ENCODE results near the gene SMARCD2.
A peak's percentile ranks its signal among the peaks of the same experiment; 100 is the strongest.
"Not testable (repeated sequence)": the region's sequence is repeated elsewhere in the genome, so short reads cannot be mapped to it uniquely, and the experiment has no call there.

SMARCD2 gene

DNA sequence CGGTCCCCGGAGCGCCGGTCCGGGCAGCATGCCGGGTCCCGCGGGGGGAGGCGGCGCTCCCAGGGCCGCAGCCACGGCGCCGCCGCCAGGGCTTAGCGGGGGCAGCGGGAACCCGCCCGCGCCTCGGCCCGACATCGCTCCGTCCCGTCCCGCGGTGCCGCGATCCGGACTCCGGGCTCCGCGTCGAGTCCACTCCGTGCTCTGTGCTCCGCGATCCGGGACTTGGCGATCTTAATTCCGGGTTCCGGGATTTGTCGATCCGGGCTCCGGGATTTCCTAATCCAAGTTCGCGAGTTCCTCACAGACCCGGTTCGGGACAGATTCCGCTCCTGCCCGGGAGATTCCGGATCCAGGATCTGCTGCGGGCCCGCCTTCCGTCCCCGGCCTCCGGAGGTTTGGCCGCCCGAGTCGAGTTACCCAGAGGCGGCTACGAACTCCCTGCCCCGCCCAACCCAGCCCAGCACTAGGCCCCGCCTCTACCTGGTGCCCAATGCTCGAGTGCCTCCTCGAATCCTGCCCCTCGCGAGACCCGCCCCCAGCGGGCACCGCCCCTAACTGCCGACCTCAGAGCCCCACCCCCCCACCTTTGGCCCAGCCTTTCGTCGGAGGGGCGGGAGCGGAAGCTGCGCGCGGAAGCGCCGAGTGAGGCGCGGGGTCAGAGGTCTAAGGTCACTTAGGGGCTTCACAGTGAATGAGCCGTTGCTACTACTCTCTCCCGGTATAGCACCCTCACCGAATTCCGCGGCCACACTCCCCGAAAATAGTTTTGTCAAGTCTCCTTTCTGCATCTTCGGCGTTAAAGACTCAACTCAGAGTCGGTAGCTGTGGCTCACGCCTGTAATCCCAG lies at the start of gene SMARCD2:
Gene SMARCD2 (minus strand): TSS at position 146 of the 847 bp plus-strand sequence. CDS start 11 bp downstream, at position 135.
- DNase-seq = peak; percentile 99 to 100 (median 99)

DNA sequence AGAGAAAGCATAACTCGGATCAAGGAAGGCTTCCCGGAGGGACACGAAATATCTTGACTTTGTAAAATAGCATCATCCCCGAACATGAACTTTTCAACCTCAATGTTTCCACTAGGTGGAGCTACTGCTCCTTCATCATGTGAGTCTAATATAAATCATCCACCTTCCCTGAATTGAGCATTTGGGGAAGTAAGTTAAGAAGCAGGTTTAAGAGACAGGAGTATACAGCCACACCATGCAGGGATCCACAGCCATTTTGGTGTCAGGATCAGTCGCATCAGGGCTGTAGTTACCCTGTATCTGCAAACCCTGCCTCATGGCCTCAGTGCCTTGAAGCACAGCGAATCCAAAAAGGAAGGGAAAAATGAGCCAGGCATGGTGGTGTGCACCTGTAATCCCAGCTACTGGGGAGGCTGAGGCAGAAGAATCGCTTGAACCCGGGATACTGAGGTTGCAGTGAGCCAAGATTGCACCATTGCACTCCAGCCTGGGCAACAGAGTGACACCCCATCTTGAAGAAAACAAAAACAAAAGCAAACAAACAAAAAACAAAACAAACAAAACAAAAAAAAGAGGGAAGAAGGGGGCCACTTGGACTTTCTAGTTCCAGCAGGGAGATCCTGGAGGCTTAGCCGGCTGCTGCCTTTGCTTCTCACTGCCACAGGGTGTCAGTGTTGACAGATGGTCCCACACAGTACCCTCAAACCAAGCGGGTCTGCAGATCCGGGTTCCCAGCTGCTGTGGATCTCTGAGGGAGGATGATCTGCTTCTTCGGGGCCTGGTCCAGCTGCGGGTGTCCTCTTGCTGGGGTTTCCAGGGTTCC lies 46.8 kb upstream of the SMARCD2 start:
- DNase-seq = peak; percentile 42 to 54 (median 49)

DNA sequence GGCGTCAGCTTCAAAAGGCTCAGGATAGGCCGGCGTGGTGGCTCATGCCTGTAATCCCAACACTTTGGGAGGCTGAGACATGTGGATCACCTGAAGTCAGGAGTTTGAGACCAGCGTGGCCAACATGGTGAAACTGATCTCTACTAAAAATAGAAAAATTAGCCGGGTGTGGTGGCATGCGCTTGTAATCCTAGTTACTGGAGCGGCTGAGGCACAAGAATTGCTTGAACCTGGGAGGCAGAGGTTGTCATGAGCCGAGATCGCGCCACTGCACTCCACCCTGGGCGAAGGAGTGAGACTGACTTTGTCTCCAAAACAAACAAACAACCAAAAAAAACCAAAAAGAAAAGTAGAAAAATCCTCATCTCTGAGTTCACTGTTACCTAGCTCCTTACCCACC lies 42.6 kb upstream of the SMARCD2 start:
- not testable (repeated sequence) for DNase-seq

DNA sequence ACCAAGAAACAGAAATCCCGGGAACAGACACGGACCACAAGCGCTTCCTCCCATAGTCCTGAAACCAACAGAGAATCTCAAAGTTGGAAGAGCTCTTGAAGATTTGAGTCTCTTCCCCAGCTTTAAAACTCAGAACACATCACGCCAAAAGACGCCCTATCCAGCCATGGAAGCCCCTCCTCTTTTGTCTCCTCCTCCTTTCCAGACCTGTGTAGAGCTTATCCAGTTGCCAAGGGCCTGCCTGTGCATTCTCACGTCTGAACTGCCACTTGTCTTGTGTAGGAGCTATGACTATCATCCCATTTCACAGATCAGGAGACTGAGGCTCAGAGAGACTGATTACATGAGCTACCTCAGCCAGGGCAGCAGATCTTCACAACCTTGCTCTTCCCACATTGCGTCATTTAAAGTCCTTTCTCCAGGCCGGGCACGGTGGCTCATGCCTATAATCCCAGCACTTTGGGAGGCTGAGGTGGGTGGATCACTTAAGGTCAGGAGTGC lies 40.2 kb upstream of the SMARCD2 start:
- not testable (repeated sequence) for DNase-seq

DNA sequence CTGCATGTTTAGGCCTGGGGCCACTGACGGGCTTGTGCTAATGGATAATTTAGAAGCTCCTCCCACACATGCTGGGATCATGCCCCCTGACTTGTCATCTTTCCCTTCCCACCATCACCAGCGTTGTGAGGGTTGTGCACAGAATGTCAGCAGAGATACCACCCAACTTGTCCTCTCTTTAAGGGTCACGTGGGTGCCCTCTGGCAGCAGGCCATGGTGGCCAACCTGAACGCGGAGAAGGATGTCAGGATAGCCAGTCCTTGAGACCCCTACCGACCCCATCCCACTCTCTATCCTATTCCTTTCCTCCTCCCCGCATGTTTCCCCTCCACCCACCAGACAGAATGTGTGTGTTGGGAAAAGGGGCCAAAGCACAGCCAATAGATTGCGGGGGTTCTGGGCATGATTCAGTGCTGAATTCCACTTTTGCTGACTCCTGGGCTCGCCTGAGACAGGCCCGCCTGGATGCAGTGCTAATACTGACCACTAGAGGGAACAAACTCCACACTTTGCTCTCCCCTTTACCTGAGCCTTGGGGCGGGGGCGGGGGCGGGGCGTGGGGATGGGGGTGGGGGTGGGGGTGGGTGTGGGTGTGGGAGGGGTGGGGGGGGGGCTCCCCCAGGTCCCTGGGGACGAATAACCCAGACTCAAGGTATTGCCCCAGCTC lies 39.6 kb upstream of the SMARCD2 start, which contains the start of gene GH2:
Gene GH2 (minus strand): TSS at position 10 of the 667 bp plus-strand sequence. CDS start 143 bp downstream, outside the sequence.
- DNase-seq = peak; percentile 62 to 71 (median 69)

DNA sequence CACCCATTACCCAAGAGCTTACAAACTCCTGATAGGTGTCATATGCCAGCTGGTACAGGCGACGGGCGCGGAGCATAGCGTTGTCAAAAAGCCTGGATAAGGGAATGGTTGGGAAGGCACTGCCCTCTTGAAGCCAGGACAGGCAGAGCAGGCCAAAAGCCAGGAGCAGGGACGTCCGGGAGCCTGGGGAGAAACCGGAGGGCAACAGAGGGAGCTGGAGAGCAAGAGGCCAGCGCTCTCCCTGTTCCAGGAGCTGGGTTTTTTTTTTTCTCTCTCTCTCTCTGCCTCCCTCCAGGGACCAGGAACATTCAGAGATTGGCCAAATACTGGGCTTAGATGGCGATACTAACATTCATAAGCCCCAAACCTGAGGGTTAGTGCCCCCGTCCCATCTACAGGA lies 38.9 kb upstream of the SMARCD2 start:
- DNase-seq = not testable (repeated sequence)

DNA sequence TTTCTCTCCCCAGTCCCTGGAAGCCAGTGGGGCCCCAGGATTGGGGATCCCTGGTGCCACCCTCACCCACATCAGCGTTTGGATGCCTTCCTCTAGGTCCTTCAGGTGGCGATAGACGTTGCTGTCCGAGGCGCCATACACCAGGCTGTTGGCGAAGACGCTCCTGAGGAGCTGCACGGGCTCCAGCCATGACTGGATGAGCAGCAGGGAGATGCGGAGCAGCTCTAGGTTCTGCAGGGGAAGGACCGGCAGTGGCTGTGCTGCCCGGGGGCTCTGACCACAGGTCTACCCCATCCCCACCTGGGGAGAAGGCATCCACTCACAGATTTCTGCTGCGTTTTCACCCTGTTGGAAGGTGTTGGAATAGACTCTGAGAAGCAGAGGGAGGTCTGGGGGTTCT lies 38.2 kb upstream of the SMARCD2 start:
- no peak for DNase-seq

DNA sequence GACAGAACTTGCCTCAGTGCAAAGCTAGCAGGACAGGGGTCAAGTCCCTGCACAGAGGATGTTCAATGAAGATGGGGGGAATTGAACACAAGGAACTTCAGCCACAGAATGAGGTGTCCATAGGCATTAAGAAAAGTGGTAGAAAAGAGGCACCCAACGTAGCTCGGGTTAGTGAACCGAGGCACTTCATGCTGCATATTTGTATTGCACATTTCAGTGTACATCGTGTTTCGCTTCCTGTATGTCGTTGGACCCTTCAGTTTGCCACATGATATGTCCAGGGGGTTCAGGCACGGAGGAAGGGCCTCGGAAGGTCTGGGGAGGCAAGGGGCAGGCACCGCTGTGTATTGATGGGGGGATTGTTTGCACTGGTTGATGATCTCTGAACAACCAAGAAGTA lies 35.9 kb upstream of the SMARCD2 start:
- not testable (repeated sequence) for DNase-seq

DNA sequence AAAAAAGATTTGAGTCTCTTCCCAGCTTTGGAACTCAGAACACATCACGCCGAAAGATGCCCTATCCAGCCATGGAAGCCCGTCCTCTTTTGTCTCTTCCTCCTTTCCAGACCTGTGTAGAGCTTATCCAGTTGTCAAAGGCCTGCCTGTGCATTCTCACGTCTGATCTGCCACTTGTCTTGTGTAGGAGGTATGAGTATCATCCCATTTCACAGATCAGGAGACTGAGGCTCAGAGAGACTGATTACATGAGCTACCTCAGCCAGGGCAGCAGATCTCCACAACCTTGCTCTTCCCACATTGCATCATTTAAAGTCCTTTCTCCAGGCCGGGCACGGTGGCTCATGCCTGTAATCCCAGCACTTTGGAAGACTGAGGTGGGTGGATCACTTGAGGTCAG lies 32.2 kb upstream of the SMARCD2 start:
- not testable (repeated sequence) for DNase-seq

DNA sequence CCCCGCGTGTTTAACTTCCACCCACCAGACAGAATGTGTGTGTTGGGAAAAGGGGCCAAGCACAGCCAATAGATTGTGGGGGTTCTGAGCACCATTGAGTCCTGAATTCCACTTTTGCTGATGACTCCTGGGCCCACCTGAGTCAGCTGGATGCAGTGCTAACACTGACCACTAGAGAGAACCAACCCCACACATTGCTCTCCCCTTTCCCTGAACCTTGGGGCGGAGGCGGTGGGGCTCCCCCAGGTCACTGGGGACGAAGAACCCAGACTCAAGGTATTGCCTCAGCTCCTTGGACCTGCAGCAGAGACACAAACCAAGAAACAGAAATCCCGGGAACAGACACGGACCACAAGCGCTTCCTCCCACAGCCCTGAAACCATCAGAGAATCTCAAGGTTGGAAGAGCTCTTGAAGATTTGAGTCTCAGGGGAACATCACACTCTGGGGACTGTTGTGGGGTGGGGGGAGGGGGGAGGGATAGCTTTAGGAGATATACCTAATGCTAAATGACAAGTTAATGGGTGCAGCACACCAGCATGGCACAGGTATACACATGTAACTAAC lies 31.7 kb upstream of the SMARCD2 start:
- not testable (repeated sequence) for DNase-seq

DNA sequence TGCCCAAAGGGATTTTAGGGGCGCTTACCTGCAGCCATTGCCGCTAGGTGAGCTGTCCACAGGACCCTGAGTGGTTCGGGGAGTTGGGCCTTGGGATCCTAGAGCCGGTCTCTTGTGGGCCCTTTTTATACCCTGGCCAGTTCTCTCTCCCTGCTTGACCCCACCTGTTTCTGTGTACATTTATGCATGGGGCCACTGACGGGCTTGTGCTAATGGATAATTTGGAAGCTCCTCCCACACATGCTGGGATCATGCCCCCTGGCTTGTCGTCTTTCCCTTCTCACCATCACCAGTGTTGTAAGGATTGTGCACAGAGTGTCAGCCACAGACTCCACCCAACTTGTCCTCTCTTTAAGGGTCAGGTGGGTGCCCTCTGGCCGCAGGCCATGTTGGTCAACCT lies 31.1 kb upstream of the SMARCD2 start, which contains the start of gene CSH2:
Gene CSH2 (minus strand): TSS at position 101 of the 400 bp plus-strand sequence. CDS start 63 bp downstream, at position 38.
- not testable (repeated sequence) for DNase-seq

DNA sequence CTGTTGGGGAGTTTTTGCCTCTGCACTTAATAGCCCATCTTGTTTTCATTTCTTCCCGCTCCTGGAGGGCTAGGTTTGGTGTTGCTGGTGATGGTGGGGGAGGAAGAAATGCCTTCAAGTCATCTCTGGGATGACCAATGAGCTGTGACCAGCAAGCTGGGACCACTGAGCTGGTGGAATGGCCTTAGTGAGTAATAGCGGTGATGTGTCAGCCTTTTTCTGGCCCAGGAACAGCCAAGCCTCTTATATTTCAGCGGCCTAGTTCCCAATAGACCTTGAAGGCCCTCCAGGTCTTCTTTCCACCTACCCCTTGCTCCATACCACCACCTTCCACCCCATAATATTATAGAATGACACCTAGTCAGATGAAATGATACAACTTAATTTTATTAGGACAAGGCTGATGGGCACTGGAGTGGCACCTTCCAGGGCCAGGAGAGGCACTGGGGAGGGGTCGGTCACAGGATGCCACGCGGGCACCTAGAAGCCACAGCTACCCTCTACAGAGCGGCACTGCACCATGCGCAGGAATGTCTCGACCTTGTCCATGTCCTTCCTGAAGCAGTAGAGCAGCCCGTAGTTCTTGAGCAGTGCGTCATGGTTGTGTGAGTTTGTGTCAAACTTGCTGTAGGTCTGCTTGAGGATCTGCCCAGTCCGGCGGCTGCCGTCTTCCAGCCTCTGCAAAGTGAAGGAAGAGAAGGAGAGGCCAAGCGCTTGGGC lies 29.3 kb upstream of the SMARCD2 start:
- not testable (repeated sequence) for DNase-seq

DNA sequence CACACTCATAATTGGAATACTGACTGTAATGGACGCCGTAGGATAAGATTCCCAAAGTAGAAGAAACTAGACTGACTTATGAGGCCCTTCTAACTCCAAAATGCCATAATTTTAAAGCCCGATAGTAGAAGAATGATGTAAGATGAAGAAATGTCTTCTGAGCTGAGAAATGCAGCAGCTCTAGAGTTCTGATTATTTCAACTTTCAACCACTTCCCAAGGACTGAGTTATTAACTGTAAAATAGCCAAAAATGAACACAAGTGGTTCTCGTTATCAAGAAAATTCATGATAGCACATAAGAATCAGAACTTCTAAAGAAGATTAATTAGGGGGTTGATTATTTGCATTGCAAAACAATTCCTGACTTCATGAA lies 27.8 kb upstream of the SMARCD2 start:
- DNase-seq = not testable (repeated sequence)

DNA sequence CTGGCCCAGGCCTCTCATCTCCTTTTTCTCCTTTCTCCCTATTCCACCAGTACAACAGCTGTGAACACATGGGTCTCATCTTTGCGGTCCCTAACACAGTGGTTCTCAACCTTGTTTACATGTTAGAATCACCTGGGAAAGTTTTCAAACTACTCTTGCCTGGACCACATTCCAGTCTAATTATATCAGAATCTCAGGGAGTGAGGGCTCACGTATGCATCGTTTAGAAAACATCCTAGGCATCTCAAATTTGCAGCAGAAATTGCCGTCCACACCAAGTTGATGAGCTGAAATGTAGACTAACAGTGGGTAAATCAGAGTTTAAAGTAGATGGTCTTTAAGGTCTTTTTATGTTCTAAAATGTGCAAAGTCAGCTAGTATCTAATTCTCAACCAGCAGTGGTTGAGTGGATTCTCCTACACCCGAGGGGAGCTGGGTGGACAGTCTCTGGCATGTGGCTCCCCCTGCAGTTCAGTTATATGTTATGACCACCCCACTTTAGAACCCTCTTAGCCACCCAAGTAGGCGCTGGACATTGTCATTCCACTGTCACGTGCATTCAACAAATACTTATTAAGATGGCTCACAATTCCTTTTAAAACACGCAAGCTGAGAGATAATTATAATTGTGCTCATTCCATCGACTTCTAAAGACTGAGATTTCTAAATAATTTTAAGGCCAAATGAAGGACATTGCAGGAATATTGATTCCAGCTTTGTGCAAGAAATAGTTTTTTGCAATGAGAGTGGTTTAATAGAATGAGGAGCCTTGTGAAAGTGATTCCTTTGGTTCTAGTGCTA lies 27.2 kb upstream of the SMARCD2 start:
- DNase-seq = not testable (repeated sequence)

DNA sequence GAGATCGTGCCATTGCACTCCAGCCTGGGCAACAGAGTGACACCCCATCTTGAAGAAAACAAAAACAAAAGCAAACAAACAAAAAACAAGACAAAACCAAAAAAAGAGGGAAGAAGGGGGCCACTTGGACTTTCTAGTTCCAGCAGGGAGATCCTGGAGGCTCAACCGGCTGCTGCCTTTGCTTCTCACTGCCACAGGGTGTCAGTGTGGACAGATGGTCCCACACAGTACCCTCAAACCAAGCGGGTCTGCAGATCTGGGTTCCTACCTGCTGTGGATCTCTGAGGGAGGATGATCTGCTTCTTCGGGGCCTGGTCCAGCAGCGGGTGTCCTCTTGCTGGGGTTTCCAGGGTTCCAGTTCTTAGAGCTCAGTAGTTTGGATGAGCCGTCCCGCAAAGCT lies 24.1 kb upstream of the SMARCD2 start:
- DNase-seq = not testable (repeated sequence)

DNA sequence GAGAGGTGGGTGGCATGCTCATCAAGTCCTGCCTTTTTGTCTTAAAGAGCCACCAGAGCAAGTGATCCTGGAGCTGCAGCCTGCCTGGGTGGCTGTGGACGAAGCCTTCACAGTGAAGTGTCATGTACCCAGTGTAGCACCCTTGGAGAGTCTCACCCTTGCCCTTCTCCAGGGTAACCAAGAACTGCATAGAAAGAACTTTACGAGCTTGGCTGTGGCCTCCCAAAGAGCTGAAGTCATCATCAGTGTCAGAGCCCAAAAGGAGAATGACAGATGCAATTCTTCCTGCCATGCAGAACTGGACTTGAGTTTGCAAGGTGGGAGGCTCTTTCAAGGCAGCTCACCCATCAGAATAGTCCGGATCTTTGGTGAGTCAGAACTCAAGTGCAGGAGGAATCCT lies 16.8 kb upstream of the SMARCD2 start:
- no peak for DNase-seq

DNA sequence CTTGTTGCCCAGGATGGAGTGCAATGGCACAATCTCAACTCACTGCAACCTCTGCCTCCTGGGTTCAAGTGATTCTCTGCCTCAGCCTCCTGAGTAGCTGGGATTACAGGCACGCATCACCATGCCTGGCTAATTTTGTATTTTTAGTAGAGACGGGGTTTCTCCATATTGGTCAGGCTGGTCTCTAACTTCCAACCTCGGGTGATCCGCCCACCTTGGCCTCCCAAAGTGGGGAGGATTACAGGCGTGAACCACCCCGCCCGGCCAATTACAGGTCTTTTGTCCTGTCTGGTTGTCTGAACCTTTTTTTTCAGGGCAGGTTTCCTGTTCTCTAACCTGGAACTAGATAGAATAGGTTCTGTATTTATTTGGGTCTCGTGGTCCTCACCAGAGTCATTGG lies 13.9 kb upstream of the SMARCD2 start:
- not testable (repeated sequence) for DNase-seq

DNA sequence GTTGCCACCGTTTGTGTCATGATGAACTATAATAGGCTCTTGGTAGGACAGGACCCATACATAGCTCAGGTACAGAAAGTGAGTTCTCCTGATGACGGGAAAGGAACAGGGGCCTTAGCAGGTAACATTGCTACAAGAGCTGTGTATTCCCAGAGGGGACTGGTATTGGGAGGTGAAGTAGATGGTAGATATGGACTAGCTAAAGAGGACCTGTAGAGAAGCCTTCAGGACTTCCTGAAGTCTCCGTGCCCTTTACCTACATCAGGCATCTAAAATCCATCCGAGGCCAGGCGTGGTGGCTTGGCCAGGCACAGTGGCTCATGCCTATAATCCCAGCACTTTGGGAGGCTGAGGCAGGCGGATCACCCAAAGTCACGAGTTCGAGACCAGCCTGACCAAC lies 12.7 kb upstream of the SMARCD2 start:
- no peak for DNase-seq

DNA sequence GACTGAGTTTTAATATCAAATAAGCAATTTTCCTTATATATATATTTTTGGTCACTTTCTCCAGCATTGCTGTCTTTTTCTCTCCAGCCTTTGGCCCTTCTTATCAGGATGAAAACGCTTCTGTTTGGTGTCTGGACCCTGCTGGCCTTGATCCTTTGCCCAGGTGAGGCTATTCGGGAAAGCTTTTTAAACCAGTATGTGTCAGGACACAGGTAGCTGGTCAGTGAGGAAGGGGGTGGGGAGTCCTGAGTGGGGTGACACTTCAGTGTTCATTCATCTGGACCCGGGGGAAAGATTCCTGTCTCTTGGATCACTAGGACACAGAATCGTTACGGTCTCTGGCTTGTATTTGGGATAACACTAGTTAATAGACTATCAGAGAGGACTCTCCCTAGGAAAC lies 12.2 kb upstream of the SMARCD2 start:
- DNase-seq = no peak

DNA sequence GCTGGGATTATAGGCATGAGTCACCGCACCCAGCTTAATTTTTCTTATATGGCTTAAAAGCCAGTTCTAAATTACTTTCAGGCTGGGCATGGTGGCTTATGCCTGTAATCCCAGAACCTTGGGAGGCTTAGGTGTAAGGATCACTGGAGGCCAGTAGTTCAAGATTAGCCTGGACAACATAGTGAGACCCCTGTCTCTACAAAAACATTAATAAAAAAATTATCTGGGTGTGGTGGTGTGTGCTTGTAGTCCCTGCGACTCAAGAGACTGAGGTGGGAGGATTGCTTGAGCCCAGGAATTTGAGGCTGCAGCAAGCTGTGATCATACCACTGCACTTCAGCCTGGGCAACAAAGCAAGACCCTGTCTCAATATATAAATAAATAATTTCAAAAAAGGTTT lies 10.8 kb upstream of the SMARCD2 start:
- no peak for DNase-seq

DNA sequence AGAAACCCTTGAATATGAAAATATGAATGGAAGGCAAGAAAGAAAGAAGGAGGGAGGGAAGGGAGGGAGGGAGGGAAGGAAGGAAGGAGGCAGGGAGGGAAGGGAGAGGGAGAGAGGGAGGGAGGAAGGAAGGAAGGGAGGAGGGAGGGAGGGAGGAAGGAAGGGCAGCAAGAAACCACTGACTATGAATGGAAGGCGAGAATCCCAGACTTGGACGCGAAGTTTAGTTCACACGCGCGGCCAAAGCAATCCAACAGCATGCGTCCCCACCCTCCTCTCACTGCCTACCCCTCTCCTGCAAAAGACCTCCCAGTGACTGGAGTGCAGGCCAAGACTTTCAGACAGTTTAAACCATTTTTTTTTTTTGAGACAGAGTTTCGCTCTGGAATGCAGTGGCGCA lies 7.9 kb upstream of the SMARCD2 start:
- no peak for DNase-seq

Data from suppressor macrophage treated with lipopolysaccharide for 1 hour (primary cell).